HG03097 (cell line): Measurements from ENCODE around the gene SEC14L5.
A peak's percentile ranks its signal among the peaks of the same experiment; 100 is the strongest.
"Not testable (repeated sequence)": the region's sequence is repeated elsewhere in the genome, so short reads cannot be mapped to it uniquely, and the experiment has no call there.

Experiments used
- ATAC-seq: cut with Tn5 transposase; IDR thresholded peaks from one replicate; pipeline ENCODE4 v1.9.1; 2021; ENCODE audit not compliant: unreplicated experiment, low FRiP score

SEC14L5 gene

GRCh38 chr16:5032748-5033167 lies 74.6 kb downstream of the SEC14L5 start:
- ATAC-seq, result no peak

GRCh38 chr16:5033256-5034166 lies 75.4 kb downstream of the SEC14L5 start, which contains the start of gene NAGPA:
Gene NAGPA, minus strand, starts transcription at chr16:5033935. Its CDS starts 21 bp downstream, at chr16:5033914.
- ATAC-seq, result peak; percentile 87

GRCh38 chr16:5034167-5034523 lies 76.0 kb downstream of the SEC14L5 start:
- ATAC-seq, result no peak

- no peak for ATAC-seq
Measured at GRCh38 chr16:5035909-5036227, 77.7 kb downstream of the SEC14L5 start.

DNA sequence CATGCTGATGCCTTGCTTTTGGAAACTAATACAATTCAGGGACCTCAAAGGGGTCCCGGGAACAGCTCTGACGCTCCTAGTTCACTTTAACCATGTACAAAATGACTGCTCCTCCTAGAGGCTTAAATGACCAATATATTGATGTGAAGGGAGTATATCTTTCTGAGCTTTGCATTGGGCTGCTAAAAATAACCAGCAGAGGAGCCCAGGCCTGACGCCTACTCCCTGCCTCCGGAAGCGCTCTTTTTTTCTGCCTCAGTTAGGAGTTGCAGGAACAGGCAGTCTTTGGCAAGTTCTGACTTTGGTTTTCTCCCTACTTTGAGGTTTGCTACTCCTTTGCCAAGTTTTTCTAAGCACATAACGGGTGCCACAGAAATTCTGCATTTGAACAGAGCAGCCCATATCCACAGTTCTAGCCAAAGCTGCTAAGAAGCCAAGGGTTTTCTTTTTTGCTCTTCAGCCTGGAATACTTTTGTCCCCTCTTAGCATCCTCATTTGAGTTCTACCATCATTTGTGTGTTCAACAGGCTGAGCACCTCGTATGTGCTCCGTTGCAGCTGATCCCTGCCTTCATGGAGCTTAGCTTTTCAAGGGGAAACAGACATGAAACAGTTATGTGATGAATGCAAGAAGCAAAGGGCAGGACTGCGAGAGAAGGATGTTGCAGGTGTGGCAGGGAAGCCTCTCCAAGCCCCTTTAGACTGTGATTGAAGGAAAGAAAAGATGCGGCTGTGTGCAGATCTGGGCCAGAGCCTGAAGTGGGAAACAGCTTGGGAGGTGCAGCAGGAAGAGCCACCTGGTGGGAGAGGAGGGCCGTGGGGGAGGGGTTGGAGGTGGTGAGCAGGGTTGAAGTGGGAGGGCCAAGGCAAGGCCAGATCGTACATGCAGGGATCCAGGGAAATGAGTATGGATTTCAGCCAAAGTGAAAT lies 78.4 kb downstream of the SEC14L5 start:
- no peak for ATAC-seq

- no peak for ATAC-seq
Measured at GRCh38 chr16:5040451-5040850, 82.3 kb downstream of the SEC14L5 start.

DNA sequence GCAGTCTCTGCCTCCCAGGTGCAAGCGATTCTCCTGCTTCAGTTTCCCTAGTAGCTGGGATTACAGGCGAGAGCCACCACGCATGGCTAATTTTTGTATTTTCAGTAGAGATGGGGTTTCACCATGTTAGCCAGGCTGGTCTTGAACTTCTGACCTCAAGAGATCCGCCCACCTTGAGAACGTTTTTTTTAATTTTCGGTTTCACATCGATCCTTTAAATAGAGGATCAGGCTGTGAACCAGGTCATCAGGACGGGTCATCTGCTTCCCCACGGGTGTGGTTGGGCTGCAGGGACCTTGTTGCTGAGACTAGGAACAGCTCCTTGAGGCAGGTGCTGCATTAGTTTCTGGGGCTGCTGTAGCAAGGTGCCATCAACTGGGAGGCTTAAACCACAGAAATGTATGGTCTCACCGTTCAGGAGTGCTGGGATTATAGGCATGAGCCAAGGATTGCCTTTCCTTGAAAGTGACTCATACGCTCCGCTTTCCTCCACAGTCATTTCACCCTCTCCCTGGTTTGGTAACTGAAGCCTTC lies 83.5 kb downstream of the SEC14L5 start:
- no peak for ATAC-seq

GRCh38 chr16:5042574-5043171 lies 84.5 kb downstream of the SEC14L5 start:
- ATAC-seq, result no peak

GRCh38 chr16:5044011-5044540 lies 85.9 kb downstream of the SEC14L5 start:
- no peak for ATAC-seq

DNA sequence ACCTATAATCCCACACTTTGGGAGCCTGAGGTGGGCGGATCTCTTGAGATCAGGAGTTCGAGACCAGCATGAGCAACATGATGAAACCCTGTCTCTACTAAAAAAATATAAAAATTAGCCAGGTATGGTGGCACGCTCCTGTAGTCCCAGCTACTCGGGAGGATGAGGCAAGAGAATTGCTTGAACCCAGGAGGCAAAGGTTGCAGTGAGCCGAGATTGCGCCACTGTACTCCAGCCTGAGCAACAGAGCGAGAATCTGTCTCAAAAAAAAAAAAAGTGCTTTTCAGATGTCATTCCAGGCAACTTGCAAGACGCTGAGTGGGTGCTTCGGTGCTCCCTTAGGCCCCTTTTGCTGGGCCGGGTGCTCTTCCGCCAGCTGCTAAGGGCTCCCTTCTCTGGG lies 86.5 kb downstream of the SEC14L5 start:
- ATAC-seq, result not testable (repeated sequence)

- no peak for ATAC-seq
Measured at GRCh38 chr16:5045499-5046115, 87.5 kb downstream of the SEC14L5 start.

GRCh38 chr16:5046914-5047313 lies 88.8 kb downstream of the SEC14L5 start:
- no peak for ATAC-seq

GRCh38 chr16:5054876-5055865 lies 97.0 kb downstream of the SEC14L5 start:
- ATAC-seq, result no peak

DNA sequence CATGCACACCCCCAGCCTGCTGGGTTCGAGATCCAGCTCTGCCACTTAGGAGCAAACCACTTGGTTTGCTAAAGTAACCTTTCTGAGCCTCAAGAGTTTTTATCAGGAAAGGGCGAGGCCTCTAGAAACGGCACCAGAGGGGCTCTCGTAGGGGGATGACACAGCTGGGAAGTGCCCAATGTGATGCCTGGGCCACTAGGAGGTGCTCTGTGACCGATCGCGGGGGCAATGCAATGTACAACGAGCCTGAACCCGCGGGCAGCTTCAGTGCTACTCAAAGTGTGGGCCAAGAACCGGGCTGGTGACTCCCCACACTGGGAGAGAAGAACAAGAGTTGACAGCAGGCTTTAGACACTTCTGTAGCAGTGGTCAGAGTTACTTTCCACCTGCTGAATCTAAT lies 98.2 kb downstream of the SEC14L5 start:
- no peak for ATAC-seq

- no peak for ATAC-seq
Measured at GRCh38 chr16:5058476-5058875, 100.3 kb downstream of the SEC14L5 start.

- ATAC-seq, result no peak
Measured at GRCh38 chr16:5059386-5060072, 101.4 kb downstream of the SEC14L5 start.

- no peak for ATAC-seq
Measured at GRCh38 chr16:5060073-5060641, 102.0 kb downstream of the SEC14L5 start.

- no peak for ATAC-seq
Measured at GRCh38 chr16:5062051-5062450, 103.9 kb downstream of the SEC14L5 start.
